ENCODE data around the gene UXT.
A peak's percentile ranks its signal among the peaks of the same experiment; 100 is the strongest.

Gene UXT

GRCh38 chrX:47661539-47661938 is 2.6 kb upstream of the UXT start:
- peaks cover 62% of the 10 kb centered on the region for H3K4me1 Mint-ChIP-seq (ENCODE audit: low read depth)
- no peaks in the 10 kb centered on the region for H3K27me3 Mint-ChIP-seq
- H3K9me3 Mint-ChIP-seq: peaks cover 3% of the 10 kb centered on the region
- peaks cover 19% of the 10 kb centered on the region for H3K36me3 Mint-ChIP-seq (ENCODE audit: low read depth)
- H3K4me3 Mint-ChIP-seq: no peak overlapping the region
- H3K27ac Mint-ChIP-seq: peak overlapping the region; percentile 97

- peaks cover 36% of the 10 kb centered on the region for H3K36me3 Mint-ChIP-seq (ENCODE audit: low read depth)
- H3K27me3 Mint-ChIP-seq: no peaks in the 10 kb centered on the region
- H3K4me1 Mint-ChIP-seq (ENCODE audit: low read depth): peaks cover 69% of the 10 kb centered on the region
- H3K9me3 Mint-ChIP-seq: peaks cover 3% of the 10 kb centered on the region
- peak overlapping the region; percentile 95 for H3K27ac Mint-ChIP-seq
- H3K4me3 Mint-ChIP-seq: peak overlapping the region; percentile 90
Measured at GRCh38 chrX:47659421-47659726, 394 bp upstream of the UXT start.

- peaks cover 62% of the 10 kb centered on the region for H3K4me1 Mint-ChIP-seq (ENCODE audit: low read depth)
- no peaks in the 10 kb centered on the region for H3K27me3 Mint-ChIP-seq
- peak overlapping the region; percentile 90 for H3K4me3 Mint-ChIP-seq
- H3K36me3 Mint-ChIP-seq (ENCODE audit: low read depth): peaks cover 44% of the 10 kb centered on the region
- H3K27ac Mint-ChIP-seq: peak overlapping the region; percentile 95
- H3K9me3 Mint-ChIP-seq: peaks cover 3% of the 10 kb centered on the region
Measured at GRCh38 chrX:47658301-47658683, 688 bp downstream of the UXT start.

GRCh38 chrX:47651043-47651905 is 7.7 kb downstream of the UXT start:
- Mint-ChIP-seq H3K4me3 (peak overlapping the region; percentile 92), H3K27me3 (no peaks in the 10 kb centered on the region), H3K36me3 (ENCODE audit: low read depth) (peaks cover 69% of the 10 kb centered on the region), H3K9me3 (no peaks in the 10 kb centered on the region), H3K27ac (peak overlapping the region; percentile 94), H3K4me1 (ENCODE audit: low read depth) (peaks cover 50% of the 10 kb centered on the region)

- H3K27ac Mint-ChIP-seq: peak within 1 kb of the TSS; percentile 94
- H3K9me3 Mint-ChIP-seq: no peaks in the 10 kb centered on the region
- H3K4me1 Mint-ChIP-seq (ENCODE audit: low read depth): peaks cover 47% of the 10 kb centered on the region
- H3K4me3 Mint-ChIP-seq: peak within 1 kb of the TSS; percentile 92
- no peaks in the 10 kb centered on the region for H3K27me3 Mint-ChIP-seq
- H3K36me3 Mint-ChIP-seq (ENCODE audit: low read depth): peaks cover 61% of the 10 kb centered on the region
Measured at GRCh38 chrX:47650164-47651042, 8.6 kb downstream of the UXT start, which contains the start of gene ELK1. ELK1 (minus strand) TSS chrX:47650563; CDS start chrX:47641441, 9,122 bp downstream.

GRCh38 chrX:47649781-47650163 is 9.2 kb downstream of the UXT start:
- peaks cover 53% of the 10 kb centered on the region for H3K4me1 Mint-ChIP-seq (ENCODE audit: low read depth)
- peak overlapping the region; percentile 92 for H3K4me3 Mint-ChIP-seq
- H3K27ac Mint-ChIP-seq: peak overlapping the region; percentile 89
- no peaks in the 10 kb centered on the region for H3K9me3 Mint-ChIP-seq
- H3K27me3 Mint-ChIP-seq: no peaks in the 10 kb centered on the region
- H3K36me3 Mint-ChIP-seq (ENCODE audit: low read depth): peaks cover 61% of the 10 kb centered on the region

- peaks cover 58% of the 10 kb centered on the region for H3K4me1 Mint-ChIP-seq (ENCODE audit: low read depth)
- H3K4me3 Mint-ChIP-seq: peak overlapping the region; percentile 92
- H3K9me3 Mint-ChIP-seq: no peaks in the 10 kb centered on the region
- H3K27ac Mint-ChIP-seq: peak overlapping the region; percentile 89
- peaks cover 61% of the 10 kb centered on the region for H3K36me3 Mint-ChIP-seq (ENCODE audit: low read depth)
- no peaks in the 10 kb centered on the region for H3K27me3 Mint-ChIP-seq
Measured at GRCh38 chrX:47649271-47649670, 9.7 kb downstream of the UXT start.

- H3K4me3 Mint-ChIP-seq: peak overlapping the region; percentile 92
- peaks cover 57% of the 10 kb centered on the region for H3K36me3 Mint-ChIP-seq (ENCODE audit: low read depth)
- H3K9me3 Mint-ChIP-seq: no peaks in the 10 kb centered on the region
- H3K27ac Mint-ChIP-seq: peak overlapping the region; percentile 89
- peaks cover 60% of the 10 kb centered on the region for H3K4me1 Mint-ChIP-seq (ENCODE audit: low read depth)
- no peaks in the 10 kb centered on the region for H3K27me3 Mint-ChIP-seq
Measured at GRCh38 chrX:47648376-47648775, 10.6 kb downstream of the UXT start.

GRCh38 chrX:47646636-47647035 is 12.3 kb downstream of the UXT start:
- Mint-ChIP-seq H3K4me1 (ENCODE audit: low read depth) (peaks cover 55% of the 10 kb centered on the region), H3K27me3 (no peaks in the 10 kb centered on the region), H3K9me3 (no peaks in the 10 kb centered on the region), H3K27ac (no peak overlapping the region), H3K36me3 (ENCODE audit: low read depth) (peaks cover 43% of the 10 kb centered on the region), H3K4me3 (no peak overlapping the region)

GRCh38 chrX:47645530-47645929 is 13.4 kb downstream of the UXT start:
- H3K4me1 Mint-ChIP-seq (ENCODE audit: low read depth): peaks cover 45% of the 10 kb centered on the region
- no peaks in the 10 kb centered on the region for H3K9me3 Mint-ChIP-seq
- H3K36me3 Mint-ChIP-seq (ENCODE audit: low read depth): peaks cover 44% of the 10 kb centered on the region
- H3K27me3 Mint-ChIP-seq: no peaks in the 10 kb centered on the region
- H3K4me3 Mint-ChIP-seq: no peak overlapping the region
- peak overlapping the region; percentile 40 for H3K27ac Mint-ChIP-seq

- H3K4me3 Mint-ChIP-seq: no peak overlapping the region
- H3K27ac Mint-ChIP-seq: no peak overlapping the region
- H3K4me1 Mint-ChIP-seq (ENCODE audit: low read depth): peaks cover 45% of the 10 kb centered on the region
- no peaks in the 10 kb centered on the region for H3K27me3 Mint-ChIP-seq
- H3K36me3 Mint-ChIP-seq (ENCODE audit: low read depth): peaks cover 53% of the 10 kb centered on the region
- H3K9me3 Mint-ChIP-seq: no peaks in the 10 kb centered on the region
Measured at GRCh38 chrX:47644557-47645091, 14.4 kb downstream of the UXT start.

- H3K4me1 Mint-ChIP-seq (ENCODE audit: low read depth): peaks cover 39% of the 10 kb centered on the region
- peaks cover 55% of the 10 kb centered on the region for H3K36me3 Mint-ChIP-seq (ENCODE audit: low read depth)
- H3K27me3 Mint-ChIP-seq: no peaks in the 10 kb centered on the region
- no peaks in the 10 kb centered on the region for H3K9me3 Mint-ChIP-seq
- H3K4me3 Mint-ChIP-seq: no peak overlapping the region
- H3K27ac Mint-ChIP-seq: no peak overlapping the region
Measured at GRCh38 chrX:47643926-47644325, 15.1 kb downstream of the UXT start.

GRCh38 chrX:47638816-47639215 is 20.2 kb downstream of the UXT start:
- no peak overlapping the region for H3K4me3 Mint-ChIP-seq
- H3K27me3 Mint-ChIP-seq: no peaks in the 10 kb centered on the region
- peaks cover 51% of the 10 kb centered on the region for H3K36me3 Mint-ChIP-seq (ENCODE audit: low read depth)
- no peaks in the 10 kb centered on the region for H3K9me3 Mint-ChIP-seq
- H3K27ac Mint-ChIP-seq: no peak overlapping the region
- peaks cover 16% of the 10 kb centered on the region for H3K4me1 Mint-ChIP-seq (ENCODE audit: low read depth)

GRCh38 chrX:47637546-47638195 is 21.3 kb downstream of the UXT start:
- Mint-ChIP-seq H3K27me3 (no peaks in the 10 kb centered on the region), H3K36me3 (ENCODE audit: low read depth) (peaks cover 51% of the 10 kb centered on the region), H3K4me3 (peak overlapping the region; percentile 43), H3K4me1 (ENCODE audit: low read depth) (peaks cover 16% of the 10 kb centered on the region), H3K9me3 (no peaks in the 10 kb centered on the region), H3K27ac (peak overlapping the region; percentile 49)
